GM18502 (cell line): Measurements from ENCODE around the gene RNU2-63P.
"Not testable (repeated sequence)": the region's sequence is repeated elsewhere in the genome, so short reads cannot be mapped to it uniquely, and the experiment has no call there.

ENCODE experiments used
- ATAC-seq: cut with Tn5 transposase; IDR thresholded peaks from one replicate; pipeline ENCODE4 v1.9.1; 2021; ENCODE audit warnings: mild to moderate bottlenecking; ENCODE audit not compliant: unreplicated experiment, poor library complexity

The RNU2-63P gene

DNA sequence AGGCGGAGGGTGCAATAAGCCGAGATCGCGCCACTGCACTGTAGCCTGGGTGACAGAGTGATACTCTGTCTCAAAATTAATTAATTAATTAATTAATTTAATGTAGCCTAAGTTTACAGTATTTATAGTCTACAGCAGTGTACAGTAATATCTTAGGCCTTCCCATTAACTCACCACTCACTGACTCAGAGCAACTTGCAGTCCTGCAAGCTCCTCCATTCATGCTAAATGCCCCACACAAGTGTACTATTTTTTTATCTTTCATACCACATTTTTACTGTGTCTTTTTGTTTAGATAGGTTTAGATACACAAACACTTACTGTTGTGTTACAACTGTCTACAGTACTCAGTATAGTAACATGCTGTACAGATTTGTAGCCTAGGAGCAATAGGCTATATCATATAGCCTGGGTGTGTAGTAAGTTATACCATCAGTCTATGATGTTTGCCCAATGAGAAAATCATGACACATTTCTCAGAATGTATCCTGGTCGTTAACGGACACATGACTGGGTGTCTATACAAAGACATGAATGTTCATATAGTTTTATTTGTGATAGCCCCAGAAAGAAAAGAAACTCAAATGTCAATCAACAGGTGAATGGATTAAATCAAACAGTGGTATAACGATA lies 15.8 kb upstream of the RNU2-63P start:
- no peak for ATAC-seq

DNA sequence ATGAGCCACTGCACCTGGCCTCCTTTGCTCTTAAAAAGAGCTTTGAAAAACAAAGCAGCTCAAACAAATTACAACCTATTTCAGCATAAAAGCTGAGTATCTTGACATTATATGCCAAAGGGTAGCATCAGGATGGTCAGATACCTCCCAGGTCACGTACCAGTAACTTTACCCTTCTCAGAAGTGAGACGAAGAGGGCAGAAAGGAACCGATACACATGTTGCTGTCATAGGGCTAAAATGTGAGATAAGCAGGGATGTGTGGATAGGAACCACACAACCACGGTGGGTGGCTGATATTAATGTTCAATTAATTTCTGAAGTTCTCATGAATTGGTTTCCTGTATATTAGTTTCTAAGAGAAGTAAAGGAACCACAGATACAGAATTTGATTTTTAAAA lies 12.6 kb upstream of the RNU2-63P start:
- ATAC-seq, result no peak

DNA sequence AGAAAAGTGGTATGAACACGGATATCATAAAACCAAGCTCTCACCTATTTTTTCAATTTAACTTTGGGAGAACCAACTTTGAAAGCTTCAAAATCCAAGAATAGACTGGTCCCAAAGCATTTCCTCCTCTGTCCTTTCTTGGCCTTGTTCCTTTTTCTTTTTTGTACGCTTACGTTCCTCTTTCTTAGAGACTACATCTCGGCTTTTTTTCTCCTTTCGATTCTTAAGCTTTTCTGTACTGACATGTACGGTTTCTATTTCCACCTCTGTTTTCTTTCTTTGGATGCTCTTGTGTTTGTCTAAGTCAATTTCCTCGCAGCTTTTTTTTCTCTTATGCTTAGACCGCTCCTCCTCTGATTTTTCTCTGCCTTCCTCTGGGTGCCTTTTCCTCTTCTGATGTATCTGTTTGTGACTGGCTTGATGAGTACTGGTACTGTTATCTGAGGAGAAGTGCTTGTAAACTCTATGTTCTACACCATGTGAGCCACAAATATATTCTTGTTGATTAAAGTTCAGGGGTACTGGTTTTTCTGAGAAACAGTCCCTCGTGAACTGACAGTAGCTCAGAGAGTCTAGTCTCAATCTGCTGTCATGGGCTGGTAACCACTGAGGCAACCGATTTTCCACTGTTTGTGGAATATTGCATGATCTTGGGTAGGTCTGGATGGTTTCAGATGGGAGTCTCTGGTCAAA lies 11.5 kb upstream of the RNU2-63P start:
- no peak for ATAC-seq

DNA sequence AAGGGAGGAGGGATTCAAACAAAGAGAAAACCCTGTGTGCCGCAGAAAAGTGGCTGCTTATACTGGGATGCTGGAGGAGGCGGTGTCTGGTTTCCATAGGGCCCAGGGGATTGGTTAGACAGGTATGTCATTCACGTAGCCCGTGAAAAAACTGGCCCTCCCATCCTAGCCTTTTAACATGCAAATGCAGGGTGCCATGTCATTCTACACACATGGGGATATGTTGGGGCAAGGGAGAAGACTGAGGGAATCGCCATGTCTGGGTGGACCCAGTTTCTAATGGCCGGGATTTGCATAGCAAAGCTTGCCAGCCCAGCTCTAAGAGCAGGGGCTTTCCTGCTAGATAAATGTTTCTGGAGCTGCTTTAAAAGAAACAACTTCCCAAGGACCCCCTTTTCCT lies 8.2 kb upstream of the RNU2-63P start:
- ATAC-seq, result no peak

DNA sequence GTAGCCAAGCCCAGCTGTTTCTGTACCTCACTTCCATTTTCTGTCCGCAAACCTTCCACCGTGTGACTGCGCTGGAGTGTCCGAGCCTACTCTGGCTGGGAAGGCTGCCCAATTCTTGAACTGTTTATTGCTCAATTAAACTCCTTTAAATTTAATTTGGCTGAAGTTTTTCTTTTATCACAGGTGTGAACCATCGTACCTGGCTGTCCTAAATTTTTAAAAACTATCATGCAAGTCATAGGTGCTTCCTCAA lies 6.2 kb upstream of the RNU2-63P start:
- no peak for ATAC-seq

DNA sequence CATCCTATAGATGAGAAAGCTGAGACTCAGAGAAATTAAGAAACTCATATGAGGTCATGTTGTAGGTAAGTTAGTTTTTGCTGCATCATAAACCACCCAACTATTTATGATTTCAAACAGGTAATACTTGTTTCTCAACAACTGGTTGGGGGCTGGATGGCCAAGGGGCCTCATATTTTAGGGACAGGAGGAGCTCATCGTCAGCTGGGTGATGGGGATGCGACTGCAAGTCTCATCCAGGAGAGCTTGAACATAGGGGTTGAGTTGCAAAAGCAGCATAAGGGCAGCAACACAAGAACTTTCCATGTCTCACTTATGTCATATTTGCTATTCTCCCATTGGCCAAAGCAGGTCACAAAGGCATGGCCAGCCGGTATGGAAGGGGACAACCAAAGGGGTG lies 3.6 kb upstream of the RNU2-63P start:
- ATAC-seq, result no peak

DNA sequence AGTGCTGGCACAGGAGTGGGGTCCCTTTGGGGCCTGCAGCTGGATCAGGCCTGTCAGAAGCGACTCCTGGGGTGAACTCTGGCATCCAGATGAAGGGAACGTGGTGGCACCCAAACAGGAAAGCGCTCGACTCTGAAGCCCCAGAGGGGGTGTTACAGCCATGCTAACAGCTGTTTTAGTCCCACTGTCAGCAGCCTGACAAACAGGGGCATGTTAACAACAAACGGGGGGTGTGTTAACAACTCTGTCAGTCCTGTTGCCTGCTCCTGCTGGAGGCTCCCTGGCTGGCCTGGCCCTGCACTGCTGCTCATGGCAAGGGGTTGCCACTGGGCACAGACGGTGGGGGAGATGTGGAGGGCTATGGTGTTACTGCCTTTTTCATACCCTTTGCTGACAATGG lies 2.6 kb upstream of the RNU2-63P start:
- no peak for ATAC-seq

DNA sequence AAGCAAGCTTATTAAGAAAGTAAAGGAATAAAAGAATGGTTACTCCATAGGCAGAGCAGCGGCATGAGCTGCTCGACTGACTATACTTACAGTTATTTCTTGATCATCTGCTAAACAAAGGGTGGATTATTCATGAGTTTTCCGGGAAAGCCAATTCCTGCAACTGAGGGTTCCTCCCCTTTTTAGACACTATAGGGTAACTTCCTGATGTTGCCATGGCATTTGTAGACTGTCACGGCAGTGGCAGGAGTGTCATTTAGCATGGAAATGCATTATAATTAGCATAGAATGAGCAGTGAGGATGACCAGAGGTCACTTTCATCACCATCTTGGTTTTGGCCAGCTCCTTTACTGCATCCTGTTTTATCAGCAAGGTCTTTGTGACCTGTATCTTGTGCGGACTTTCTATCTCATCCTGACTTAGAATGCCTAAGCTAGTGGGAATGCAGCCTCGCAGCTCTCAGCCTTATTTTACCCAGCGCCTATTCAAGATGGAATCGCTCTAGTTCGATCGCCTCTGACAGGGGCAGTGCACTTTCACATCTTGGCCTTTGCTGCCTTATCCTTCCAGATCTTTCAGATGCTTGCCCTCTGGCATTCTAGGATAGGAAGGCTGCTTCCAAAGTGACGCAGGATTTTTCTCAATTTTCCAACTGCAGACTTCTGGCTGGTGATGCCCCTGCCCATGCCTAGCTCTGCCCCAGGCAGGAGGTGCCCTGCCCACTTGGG lies 1.9 kb upstream of the RNU2-63P start:
- ATAC-seq, result not testable (repeated sequence)

DNA sequence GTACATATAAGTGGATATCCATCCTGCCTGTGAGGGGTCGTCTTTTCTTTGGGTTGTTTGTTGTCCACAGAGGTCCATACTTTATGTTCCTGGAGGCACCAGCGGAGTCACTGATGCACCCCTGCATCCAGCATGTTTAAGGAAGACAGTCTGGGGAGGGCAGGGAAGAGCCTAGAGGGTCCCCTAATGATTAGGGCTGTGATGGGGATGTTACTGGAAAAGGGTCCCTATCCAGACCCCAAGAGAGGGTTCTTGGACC lies 1.4 kb upstream of the RNU2-63P start:
- not testable (repeated sequence) for ATAC-seq

DNA sequence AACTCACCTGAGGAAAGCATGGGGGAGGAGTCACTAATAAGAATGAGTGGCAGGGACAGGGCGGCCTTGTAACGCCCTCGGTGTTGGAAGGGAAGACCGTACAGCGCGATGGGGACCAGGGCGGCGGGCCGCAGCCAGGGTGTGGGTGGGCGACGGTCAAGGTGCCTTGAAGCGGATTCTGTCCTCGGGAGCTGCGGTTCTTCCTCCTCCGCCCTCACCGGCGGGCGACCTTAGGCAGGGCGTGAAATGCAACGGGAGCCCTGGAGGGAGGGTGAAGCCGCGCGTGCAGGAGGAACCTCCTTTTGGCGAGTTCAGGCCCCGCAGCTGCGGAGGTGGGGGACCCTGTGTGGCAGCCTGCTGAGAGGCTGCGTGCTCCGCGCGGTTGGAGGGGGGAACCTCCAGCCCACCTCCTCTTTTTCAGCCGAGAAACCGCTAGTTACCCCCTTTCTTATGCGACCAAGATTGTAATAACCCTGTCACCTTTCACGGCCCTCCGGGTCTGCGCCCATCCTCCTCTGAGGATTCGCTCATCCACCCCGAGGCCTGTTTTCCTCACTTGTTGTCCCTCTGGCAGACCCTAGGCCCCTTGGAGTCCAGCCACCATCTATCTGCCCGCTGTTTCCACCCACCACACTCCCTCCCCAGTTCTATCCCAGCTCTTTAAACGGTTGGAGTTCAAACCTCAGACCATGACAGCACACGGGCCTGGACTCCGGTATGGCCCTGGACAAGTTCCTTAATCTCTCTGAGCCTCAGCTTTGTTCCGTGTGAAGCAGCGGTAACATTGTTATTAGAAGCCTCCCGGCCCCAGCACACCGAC lies 823 bp upstream of the RNU2-63P start:
- peak; percentile 66 for ATAC-seq

DNA sequence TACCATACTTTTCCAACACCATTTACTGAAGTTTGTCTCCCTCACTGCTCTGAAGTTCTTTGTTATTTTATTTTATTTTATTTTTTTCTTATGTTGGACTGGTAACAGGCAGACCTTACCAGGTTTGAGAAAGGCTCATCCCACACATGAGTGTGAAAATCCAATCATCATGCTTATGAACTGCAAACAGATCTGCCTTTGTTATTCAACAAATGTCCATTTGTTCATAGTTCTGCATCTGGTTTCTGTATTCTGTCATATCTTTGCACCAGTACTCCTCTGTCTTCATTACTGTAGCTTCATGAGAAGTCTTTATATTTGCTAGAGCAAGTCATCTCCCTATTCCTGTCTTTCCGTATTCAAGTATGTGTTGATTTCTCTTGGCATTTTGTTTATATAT lies 5.3 kb downstream of the RNU2-63P start:
- ATAC-seq, result no peak

DNA sequence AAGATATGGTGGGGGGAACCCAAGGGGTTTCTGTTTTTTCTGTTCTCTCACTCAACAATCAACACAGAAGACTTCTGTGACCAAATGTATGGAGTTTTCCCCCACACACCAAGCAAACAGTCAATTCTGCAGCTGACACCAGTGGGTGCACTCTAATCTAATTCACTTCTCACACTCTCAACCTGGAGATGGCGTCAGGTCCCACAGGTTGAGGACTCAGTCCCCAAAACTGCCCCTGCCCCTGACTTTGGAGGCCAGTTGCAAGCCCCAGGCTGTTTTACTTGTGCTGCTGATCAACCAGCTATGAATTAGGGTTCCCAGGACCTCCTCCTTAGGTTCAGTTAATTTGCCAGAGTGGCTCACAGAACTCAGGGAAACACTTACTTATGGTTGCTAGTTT lies 6.2 kb downstream of the RNU2-63P start:
- no peak for ATAC-seq

DNA sequence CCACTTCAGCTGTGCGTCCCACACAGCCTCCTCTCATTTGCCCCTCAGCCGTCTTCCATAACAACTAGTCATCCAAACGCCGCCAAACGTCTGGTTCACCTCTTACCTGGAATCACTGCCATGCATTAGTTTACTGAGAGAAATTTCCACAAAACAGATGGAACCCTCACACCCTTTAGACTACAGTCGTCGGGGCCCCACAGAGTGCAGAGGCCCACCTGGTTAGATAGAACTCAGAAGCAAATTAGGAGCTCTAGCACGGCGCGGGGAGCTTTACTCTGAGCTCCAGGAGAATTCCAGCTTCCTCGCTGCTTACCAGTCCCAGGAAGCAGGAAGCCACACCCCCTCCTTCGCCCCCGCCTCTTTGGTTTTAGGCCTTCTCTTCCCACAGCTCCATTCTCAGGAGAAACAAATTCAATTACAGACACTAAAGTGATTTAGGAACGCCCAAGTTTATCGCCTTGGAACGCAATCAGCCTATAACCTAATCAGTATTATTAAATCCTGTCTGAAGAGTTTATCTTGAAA lies 9.4 kb downstream of the RNU2-63P start:
- no peak for ATAC-seq

DNA sequence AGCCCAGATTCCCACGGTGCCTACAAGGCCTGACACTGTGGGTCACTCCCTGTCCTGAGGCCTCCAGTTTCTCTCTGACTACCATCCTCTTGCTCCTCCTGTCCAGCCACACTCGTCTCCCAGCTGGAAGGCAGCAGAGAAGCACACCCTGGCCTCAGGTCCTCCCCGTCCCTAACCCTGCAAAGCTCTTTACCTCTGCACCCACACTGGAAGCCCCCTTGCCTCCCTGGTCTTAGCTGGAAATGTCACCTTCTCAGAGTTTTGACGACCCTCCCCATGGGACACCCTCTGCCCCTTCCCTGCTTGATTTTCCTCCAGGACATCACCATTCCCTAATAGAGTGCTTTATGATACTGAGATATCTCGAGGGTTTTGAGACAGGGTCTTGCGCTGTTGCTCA lies 10.6 kb downstream of the RNU2-63P start:
- ATAC-seq, result no peak

DNA sequence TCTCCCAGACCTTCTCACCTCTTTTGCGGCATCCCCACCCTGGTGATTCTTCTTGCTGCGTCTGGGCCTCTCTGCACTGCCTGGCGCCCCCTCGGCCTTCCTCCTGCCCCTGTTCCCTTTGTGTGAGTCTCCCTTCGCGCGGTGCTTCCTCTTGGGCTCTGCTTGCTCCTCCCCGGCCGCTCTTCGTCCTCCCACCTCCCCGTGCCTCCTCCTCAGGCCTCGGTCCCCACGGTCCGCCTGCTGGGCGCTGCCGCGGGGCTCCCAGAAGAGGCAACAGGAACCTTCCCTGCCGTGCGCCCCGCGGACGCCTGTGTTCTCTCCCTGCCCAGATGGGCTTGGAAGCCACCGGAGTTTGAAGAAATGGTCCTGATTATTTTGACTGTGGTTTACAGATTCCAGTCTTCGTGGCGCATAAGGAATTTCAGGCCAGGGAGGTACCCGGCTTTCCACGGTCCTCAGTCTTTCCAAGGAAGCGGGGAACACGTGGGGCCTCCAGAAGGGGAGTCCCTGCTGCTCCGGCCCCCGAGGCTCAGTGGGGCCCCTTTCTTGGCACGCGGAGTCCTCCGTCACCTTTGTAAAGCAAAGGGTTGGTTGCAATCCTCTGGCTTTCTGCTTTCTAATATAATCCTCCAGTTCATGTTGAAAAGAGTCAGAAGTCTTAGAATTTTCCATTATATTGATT lies 13.1 kb downstream of the RNU2-63P start:
- no peak for ATAC-seq

DNA sequence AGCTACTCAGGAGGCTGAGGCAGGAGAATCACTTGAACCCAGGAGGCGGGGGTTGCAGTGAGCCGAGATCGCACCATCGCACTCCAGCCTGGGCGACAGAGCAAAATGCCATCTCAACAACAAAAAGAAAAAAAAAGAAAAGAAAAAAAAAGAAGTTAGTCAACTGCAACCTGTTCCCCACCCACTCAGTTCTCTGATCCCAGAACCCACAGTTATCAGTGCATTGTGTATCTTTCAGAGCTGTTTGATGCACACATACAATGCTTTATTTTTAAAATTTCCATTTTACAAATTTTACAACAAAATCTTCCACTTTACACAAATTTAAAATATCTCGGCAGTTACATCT lies 14.0 kb downstream of the RNU2-63P start:
- ATAC-seq, result no peak

DNA sequence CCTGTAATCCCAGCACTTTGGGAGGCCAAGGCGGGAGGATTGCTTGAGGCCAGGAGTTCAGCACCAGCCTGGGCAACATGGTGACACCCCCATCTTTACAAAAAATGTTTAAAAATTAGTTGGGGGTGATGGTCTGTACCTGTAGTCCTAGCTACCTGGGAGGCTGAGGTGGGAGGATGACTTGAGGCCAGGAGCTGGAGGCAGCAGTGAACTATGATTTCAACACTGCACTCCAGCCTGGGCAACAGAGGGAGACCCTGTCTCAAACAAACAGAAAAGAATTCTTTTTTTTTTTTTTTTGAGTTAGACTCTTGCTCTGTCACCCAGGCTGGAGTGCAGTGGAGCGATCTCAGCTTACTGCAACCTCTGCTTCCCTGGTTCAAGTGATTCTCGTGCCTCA lies 15.9 kb downstream of the RNU2-63P start:
- not testable (repeated sequence) for ATAC-seq

DNA sequence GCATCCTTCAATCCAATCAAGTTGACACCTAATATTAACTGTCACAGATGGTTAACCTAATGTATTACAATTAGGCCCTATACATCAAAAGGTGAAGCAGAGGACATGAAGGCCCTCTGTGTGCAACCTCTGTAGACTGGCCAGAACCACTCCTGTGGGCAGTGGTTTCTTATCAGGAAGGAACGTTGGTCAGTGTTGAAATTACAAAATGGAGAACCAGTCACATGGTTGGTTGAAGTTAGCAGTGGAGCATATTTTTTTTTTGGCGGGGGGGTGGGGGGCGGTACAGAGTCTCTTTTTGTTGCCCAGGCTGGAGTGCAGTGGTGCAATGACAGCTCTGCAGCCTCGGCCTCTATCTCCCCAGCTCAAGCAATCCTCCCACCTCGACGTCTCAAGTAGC lies 19.8 kb downstream of the RNU2-63P start:
- ATAC-seq, result no peak

DNA sequence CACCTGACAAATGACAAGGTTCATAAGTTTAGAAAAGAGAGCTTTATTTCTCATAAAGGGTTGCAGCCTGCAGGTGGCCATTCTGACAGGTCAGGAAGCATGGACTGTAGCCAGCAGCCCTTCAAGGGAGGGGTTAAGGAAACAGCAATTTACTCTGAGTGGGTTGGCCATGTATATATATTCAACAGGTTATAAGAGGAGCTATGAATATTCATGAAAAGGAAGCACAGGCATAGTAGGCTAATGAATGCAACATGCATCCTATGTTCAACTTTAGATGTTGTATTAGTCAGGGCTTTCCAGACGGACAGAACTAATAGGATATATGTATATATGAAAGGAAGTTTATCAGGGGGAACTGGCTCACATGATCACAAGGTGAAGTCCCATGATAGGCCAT lies 20.6 kb downstream of the RNU2-63P start:
- ATAC-seq, result no peak

DNA sequence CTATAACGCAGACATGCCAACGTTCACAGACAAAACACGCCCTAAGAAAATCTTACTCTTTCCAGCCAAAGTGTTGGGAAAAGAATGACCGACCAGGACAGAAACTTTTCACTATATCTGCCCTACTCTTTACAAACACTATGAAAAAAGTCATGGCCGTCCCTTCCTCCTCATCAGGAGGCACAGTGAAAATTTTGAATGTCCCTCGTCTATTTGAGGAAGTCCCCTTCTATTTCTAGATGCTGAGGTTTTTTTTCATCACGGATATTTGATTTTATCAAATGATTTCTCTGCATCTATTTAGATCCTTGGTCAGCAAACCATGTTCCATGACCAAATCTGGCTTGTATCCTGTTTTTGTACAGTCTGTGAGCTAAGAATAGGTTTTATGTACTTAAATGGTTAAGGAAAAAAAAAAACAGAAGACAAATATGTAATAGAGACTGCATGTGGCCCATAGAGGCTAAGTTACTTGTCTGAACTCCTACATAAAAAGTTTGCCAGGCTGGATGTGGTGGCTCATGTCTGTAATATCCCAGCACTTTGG lies 22.0 kb downstream of the RNU2-63P start:
- ATAC-seq, result not testable (repeated sequence)
